MV-4-11 (cell line): ENCODE data around the gene ARL5A.
A peak's percentile ranks its signal among the peaks of the same experiment; 100 is the strongest.
"Not testable (repeated sequence)": the region's sequence is repeated elsewhere in the genome, so short reads cannot be mapped to it uniquely, and the experiment has no call there.

Source experiments
- DNase-seq: peaks from one replicate; lab custom pipeline; 2025; lab: John Stamatoyannopoulos, UW

The ARL5A gene

GRCh38 chr2:151828143-151828889, at the start of gene ARL5A:
TSS of gene ARL5A (minus strand) at chr2:151828421. CDS start at chr2:151828176, 245 bp downstream.
- DNase-seq = peak; percentile 95

DNA sequence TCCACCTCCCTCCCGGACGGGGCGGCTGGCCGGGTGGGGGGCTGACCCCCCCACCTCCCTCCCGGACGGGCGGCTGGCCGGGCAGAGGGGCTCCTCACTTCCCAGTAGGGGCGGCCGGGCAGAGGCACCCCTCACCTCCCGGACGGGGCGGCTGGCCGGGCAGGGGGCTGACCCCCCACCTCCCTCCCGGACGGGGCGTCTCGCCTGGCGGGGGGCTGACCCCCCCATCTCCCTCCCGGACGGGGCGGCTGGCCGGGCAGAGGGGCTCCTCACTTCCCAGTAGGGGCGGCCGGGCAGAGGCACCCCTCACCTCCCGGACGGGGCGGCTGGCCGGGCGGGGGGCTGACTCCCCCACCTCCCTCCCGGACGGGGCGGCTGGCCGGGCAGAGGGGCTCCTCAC, 47.4 kb upstream of the ARL5A start:
- not testable (repeated sequence) for DNase-seq

- no peak for DNase-seq
Measured at GRCh38 chr2:151872463-151872862, 44.2 kb upstream of the ARL5A start.

DNA sequence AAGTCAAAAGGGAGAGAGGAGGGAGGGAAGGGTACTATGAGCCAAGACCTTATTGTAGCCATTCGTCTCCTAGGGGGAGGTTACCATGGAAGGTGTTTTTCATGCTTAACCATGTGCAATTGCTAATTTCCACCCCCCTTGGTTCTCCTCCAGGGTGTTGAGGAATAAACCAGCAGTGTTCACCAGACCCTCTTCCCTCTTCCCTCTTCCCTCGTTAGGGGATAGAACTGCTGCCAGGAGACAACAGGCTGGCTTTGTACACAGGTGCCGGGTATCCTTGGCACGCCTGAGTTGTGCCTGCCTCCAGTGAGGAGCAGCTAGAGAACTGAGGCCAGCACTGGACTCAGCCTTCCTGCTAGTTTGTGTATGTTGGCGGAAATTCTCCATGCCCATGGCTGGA, 41.1 kb upstream of the ARL5A start:
- DNase-seq = no peak

GRCh38 chr2:151862700-151863099, 34.5 kb upstream of the ARL5A start:
- DNase-seq = no peak

- DNase-seq = no peak
Measured at GRCh38 chr2:151861174-151861573, 33.0 kb upstream of the ARL5A start.

DNA sequence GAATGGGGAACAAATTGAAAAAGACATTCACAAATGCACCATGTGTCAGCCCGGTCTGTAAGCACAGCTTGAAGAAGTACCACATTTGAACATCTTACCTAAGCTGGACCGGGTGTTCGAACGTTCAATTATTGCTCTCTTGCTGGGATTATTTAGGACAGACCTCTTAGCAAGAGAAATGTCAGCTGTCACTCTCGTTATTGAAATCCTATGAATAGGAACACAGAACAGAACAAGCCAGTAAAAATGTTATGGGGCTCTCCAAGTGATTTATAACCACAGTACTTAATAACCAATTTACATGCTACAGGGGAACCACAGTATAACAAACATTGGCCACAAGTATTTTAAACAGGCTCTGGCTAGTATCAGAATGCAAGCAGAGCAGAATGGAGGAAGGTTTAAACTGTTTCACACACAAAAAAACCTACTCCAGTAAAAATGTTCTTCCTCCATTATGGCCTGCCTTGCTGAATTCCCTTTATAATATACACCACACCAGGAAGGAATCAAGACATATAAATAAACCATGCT, 32.5 kb upstream of the ARL5A start:
- DNase-seq = no peak

DNA sequence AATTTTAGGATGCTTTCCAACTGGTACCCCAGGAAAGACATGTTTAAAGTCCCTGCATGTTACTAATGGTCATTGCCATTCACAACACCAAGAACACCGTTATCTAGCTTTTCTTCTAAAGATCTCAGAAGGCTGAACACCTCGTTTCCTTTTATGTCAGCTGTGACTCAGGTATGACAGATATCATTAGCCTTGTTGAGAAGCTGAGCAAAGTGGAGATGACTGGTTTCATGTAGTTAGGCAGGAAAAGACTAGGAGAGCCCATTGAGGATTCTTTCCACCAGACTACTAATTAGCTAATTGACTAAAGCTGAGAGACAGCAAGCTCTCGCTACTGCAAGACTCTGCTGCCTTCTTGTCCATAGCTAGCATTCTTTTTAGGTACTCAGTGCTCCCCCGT, 32.0 kb upstream of the ARL5A start:
- no peak for DNase-seq

DNA sequence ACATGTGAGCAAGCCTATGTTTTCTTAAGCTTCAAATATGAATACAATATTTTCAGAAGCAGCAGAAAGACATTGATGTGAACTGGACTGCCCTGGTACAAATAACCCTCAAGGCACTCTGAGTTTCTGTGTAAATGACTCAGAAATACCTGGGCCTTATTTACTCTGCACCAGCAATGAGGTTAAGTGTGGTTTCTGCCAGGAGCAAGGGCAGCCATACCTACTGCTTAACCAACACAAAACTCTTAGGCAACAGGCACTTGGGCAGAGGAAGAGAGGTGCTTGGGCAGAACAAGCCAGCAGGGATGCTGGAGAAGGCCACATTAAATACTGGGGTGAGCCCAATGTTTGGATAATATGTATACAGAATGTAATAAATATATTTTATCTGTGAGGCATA, 29.4 kb upstream of the ARL5A start:
- DNase-seq = no peak

DNA sequence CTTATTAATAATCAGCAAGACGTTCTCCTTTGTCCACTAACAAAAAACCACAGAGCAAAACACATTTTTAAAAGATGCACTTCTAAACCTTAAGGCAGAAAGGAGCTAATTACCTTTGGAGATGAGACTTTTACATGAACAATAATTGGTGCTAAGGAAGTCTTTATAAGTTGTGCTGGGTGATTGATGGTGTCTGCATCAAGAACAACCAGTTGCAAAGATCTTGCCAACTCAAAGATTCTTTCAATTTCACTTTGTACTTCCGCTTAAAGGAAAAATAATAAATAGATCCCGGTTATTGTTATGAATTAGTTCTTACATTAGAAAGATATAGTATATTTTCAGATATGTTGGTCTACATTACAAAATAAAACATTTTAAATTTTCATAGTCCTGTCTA, 26.9 kb upstream of the ARL5A start:
- DNase-seq = no peak

DNA sequence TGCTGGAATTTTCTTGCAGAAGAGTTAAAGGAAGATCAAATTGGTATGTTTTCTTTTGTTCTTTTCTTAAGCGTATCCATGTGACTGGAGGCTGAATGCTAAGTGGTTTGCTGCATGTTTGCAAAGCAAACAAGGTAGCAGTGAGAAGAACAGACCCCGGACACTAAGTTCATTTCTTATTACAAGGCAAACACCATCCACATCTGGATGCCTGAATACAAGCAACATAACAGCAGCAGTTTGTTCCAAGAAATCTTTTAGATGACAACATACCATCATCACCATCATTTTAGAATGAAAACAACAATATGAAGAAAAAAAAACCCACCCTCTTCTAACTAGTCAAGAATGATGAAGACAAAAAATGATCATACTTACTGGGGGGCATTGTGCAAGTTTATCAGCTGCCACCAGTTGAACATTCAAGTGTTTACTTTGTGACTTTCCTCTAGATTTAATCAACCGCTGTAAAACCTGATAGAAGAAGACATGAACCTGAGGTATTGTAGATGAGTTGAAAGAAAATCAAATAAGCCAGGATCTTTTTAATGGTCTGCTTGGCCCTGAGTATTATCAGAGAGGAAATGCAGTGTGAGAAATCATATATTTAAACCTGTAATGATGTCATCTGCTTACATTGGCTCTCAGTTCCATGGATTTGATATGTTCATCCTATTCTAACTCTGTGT, 25.0 kb upstream of the ARL5A start:
- no peak for DNase-seq

- no peak for DNase-seq
Measured at GRCh38 chr2:151852260-151853069, 24.2 kb upstream of the ARL5A start.

GRCh38 chr2:151851761-151852160, 23.5 kb upstream of the ARL5A start:
- DNase-seq = no peak

DNA sequence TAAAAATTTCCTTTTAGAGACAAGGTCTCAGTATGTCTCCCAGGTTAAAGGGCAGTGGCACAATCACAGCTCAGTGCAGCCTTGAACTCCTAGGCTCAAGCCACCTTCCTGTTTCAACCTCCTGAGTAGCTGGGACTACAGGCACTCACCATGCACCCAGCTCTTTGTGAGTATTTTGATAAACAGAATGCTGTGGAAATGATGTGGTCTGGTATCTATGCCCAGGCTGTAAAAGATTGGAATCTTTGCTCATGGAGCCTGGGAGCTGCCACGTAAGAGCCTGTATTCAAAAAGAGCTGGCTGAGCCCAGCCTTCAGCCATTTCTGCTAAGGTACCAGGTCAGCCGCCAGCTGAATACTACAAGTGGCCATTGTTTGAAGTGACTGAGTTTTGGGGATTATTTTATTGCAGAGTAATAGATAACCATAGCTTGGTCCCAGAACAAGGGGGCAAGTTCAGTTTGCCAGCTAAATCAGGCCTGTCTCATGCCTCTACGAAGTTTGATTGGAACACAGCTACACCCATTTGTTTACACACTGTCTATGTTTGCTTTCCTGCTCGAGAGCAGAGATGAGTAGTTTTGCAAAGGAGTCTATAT, 21.3 kb upstream of the ARL5A start:
- no peak for DNase-seq

DNA sequence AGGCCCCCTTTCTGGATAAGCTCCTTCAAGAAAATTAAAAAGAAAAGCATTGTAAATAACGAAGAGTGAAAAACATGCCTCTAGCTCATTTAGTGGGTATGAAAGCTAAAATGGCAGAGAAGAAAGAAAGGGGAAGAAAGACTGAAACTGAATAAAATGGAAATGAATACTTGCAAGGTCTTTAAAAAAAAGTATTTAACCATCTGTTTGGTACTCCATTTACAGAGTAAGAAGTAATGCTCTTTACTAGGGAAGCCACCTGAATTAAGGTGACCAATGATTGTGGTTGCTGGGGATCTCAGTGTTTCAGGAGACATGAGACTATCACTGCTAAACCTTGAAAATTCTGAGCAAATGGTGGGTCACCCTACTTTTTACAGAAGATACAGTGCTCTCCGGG, 17.7 kb upstream of the ARL5A start:
- DNase-seq = peak; percentile 33

DNA sequence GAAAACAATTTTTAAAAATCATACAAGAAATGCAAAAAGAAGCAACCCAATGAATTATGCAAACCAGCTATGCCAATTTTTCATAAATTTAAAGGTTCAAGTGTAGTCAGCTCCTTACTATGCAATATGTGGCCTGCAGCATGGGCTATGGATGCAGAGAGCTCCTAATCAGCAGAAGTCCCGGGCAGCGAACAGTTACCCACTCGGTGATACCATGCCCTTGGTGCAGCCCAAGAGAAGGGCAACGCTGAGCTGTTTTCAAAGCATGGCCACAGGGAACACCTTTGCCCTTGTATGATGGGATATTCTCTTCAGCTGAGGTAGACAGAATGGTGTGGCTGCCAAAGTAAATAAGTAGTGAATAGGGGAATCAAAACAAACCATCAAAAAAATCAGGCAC, 17.3 kb upstream of the ARL5A start:
- DNase-seq = no peak

GRCh38 chr2:151844211-151844896, 16.1 kb upstream of the ARL5A start:
- DNase-seq = peak; percentile 78

- DNase-seq = no peak
Measured at GRCh38 chr2:151843691-151844061, 15.5 kb upstream of the ARL5A start.

GRCh38 chr2:151842830-151843690, 14.8 kb upstream of the ARL5A start:
- DNase-seq = no peak

GRCh38 chr2:151841047-151841424, 12.8 kb upstream of the ARL5A start:
- no peak for DNase-seq
